ENCODE results near the gene TSC22D2. TPM values are rescaled to one million over a fixed set of nuclear protein-coding genes. Genes with fewer than 3 reads are reported as not detected.
A peak's percentile ranks its signal among the peaks of the same experiment; 100 is the strongest.

Gene TSC22D2
- total and polyA plus RNA-seq, 2 donors (not counting 3 experiments of a cell fraction or from before 2014, with no cell fraction given): 7.6 to 43.9 TPM

GRCh38 chr3:150449169-150449721 lies 41.1 kb downstream of the TSC22D2 start:
- dilution Hi-C loops (cut with MboI; ENCODE audit: extremely low pct_ligation_motif_present, low sequenced_read_pairs): no loop called here
- no TSS peak for BruUV-seq (replicated peaks)
- no peak overlapping the region for H2AFZ ChIP-seq (ENCODE audit: low read depth, low read length)
- H3K4me2 ChIP-seq (ENCODE audit: insufficient read depth, low read length): peak overlapping the region; percentile 64
- TF ChIP-seq GATA2 (IDR thresholded peaks at IDR 0.05; ENCODE audit: insufficient read depth, insufficient read length, low read depth, low read length): peak; percentile 84
- no peak for TF ChIP-seq POLR2A (IDR thresholded peaks at IDR 0.05; ENCODE audit: low read depth, low read length)
- TF ChIP-seq JUN (IDR thresholded peaks at IDR 0.05; ENCODE audit: borderline replicate concordance, insufficient read depth, insufficient read length, low read depth): peak; percentile 80
- no peak for TF ChIP-seq MYC (IDR thresholded peaks at IDR 0.05; ENCODE audit: low read depth, low read length)
- peak; percentile 77 for TF ChIP-seq FOS (IDR thresholded peaks at IDR 0.05; ENCODE audit: borderline replicate concordance, insufficient read depth, low read length)
- peak; percentile 87 for DNase-seq (ENCODE audit: low read depth, low spot score)
- peak overlapping the region; percentile 84 for H3K27ac ChIP-seq (ENCODE audit: insufficient read depth, low read depth, low read length)
- peak overlapping the region; percentile 53 for H3K9ac ChIP-seq (replicated peaks; ENCODE audit: extremely low read depth, insufficient read depth, low read length)
- no peaks in the 10 kb centered on the region for H3K9me1 ChIP-seq (replicated peaks; ENCODE audit: control insufficient read depth, extremely low read depth, insufficient read depth, low read length)
- no peaks in the 10 kb centered on the region for H4K20me1 ChIP-seq (replicated peaks; ENCODE audit: control insufficient read depth, extremely low read depth, insufficient read depth, low read length)
- H3K79me2 ChIP-seq (ENCODE audit: control insufficient read depth, insufficient read depth, low read length): peaks cover 78% of the 10 kb centered on the region
- no peaks in the 10 kb centered on the region for H3K27me3 ChIP-seq (ENCODE audit: control insufficient read depth in 2 of 2, insufficient read depth in 2 of 2, low read length in 2 of 2)
- POLR2A ChIA-PET: no interaction called here
- intact Hi-C loops (cut with micrococcal nuclease): loop anchor here (1.0 to 2.0 kb wide), 3 partner anchors 20 to 46 kb away; no protein-coding TSS in a partner anchor
- H3K9me3 ChIP-seq (replicated peaks; ENCODE audit: control insufficient read depth, insufficient read depth, low read length): no peaks in the 10 kb centered on the region
- CTCF ChIA-PET: interaction anchor here (0.9 to 1.4 kb wide), 5 partner anchors 10 to 223 kb away, joined by 3 to 5 read pairs (median 3); no protein-coding TSS in a partner anchor
- peak overlapping the region in 1 of 3 experiments; percentile 30 for H3K4me3 ChIP-seq (replicated peaks in 1 of 3; ENCODE audit: insufficient read depth in 1 of 3, low read depth in 1 of 3, low read length in 3 of 3)
- peak; percentile 60 for FAIRE-seq
- H3K4me1 ChIP-seq (ENCODE audit: control insufficient read depth, extremely low read depth, insufficient read depth, low read length): peaks cover 54% of the 10 kb centered on the region
- no peaks in the 10 kb centered on the region for H3K36me3 ChIP-seq (ENCODE audit: control insufficient read depth in 2 of 2, extremely low read depth in 1 of 2, insufficient read depth in 2 of 2, low read length in 2 of 2)

- ChIA-PET POLR2A (no interaction called here), CTCF (no interaction called here)
- DNase-seq (ENCODE audit: low read depth, low spot score) (no peak), FAIRE-seq (no peak)
- H3K27ac ChIP-seq (ENCODE audit: insufficient read depth, low read depth, low read length): no peak overlapping the region
- no peak overlapping the region for H2AFZ ChIP-seq (ENCODE audit: low read depth, low read length)
- peaks cover 54% of the 10 kb centered on the region for H3K4me1 ChIP-seq (ENCODE audit: control insufficient read depth, extremely low read depth, insufficient read depth, low read length)
- H3K27me3 ChIP-seq (ENCODE audit: control insufficient read depth in 2 of 2, insufficient read depth in 2 of 2, low read length in 2 of 2): no peaks in the 10 kb centered on the region
- peaks cover 80% of the 10 kb centered on the region for H3K79me2 ChIP-seq (ENCODE audit: control insufficient read depth, insufficient read depth, low read length)
- no peak overlapping the region for H3K4me3 ChIP-seq (replicated peaks in 1 of 3; ENCODE audit: insufficient read depth in 1 of 3, low read depth in 1 of 3, low read length in 3 of 3)
- H4K20me1 ChIP-seq (replicated peaks; ENCODE audit: control insufficient read depth, extremely low read depth, insufficient read depth, low read length): peaks cover 3% of the 10 kb centered on the region
- H3K36me3 ChIP-seq (ENCODE audit: control insufficient read depth in 2 of 2, extremely low read depth in 1 of 2, insufficient read depth in 2 of 2, low read length in 2 of 2): no peaks in the 10 kb centered on the region
- TF ChIP-seq MAX (IDR thresholded peaks at IDR 0.05; ENCODE audit: insufficient read depth, insufficient read length) (no peak), POLR2A (IDR thresholded peaks at IDR 0.05; ENCODE audit: low read depth, low read length) (no peak), JUN (IDR thresholded peaks at IDR 0.05; ENCODE audit: borderline replicate concordance, insufficient read depth, insufficient read length, low read depth) (no peak), POLR2AphosphoS5 (IDR thresholded peaks at IDR 0.05; ENCODE audit: insufficient read depth, low read depth, low read length) (no peak), MYC (IDR thresholded peaks at IDR 0.05; ENCODE audit: low read depth, low read length) (no peak), CTCF (IDR thresholded peaks at IDR 0.05; ENCODE audit: extremely low read depth in 1 of 2, insufficient read depth in 1 of 2, low read depth in 1 of 2, low read length in 2 of 2) (no peak), EZH2 (IDR thresholded peaks at IDR 0.05; ENCODE audit: borderline replicate concordance, low read depth, low read length, severe bottlenecking) (no peak), FOS (IDR thresholded peaks at IDR 0.05; ENCODE audit: borderline replicate concordance, insufficient read depth, low read length) (no peak), GATA2 (IDR thresholded peaks at IDR 0.05; ENCODE audit: insufficient read depth, insufficient read length, low read depth, low read length) (no peak)
- H3K4me2 ChIP-seq (ENCODE audit: insufficient read depth, low read length): no peak overlapping the region
- intact Hi-C loops (cut with micrococcal nuclease): no loop called here
- H3K9ac ChIP-seq (replicated peaks; ENCODE audit: extremely low read depth, insufficient read depth, low read length): no peak overlapping the region
- H3K9me1 ChIP-seq (replicated peaks; ENCODE audit: control insufficient read depth, extremely low read depth, insufficient read depth, low read length): no peaks in the 10 kb centered on the region
- BruUV-seq (replicated peaks): no TSS peak
- H3K9me3 ChIP-seq (replicated peaks; ENCODE audit: control insufficient read depth, insufficient read depth, low read length): no peaks in the 10 kb centered on the region
- dilution Hi-C loops (cut with MboI; ENCODE audit: extremely low pct_ligation_motif_present, low sequenced_read_pairs): no loop called here
These were observed 42.8 kb downstream of the TSC22D2 start for GRCh38 chr3:150450916-150451315.

All from endothelial cell of umbilical vein (primary cell).